Hematopoietic multipotent progenitor cell treated with erythropoietin and hydrocortisone succinate and interleukin-3 and kit ligand, for 6 days (in vitro differentiated cells): ENCODE results near the gene USF2.
"Not testable (repeated sequence)": the region's sequence is repeated elsewhere in the genome, so short reads cannot be mapped to it uniquely, and the experiment has no call there.

Experiments used
- DNase-seq: peaks from one replicate; pipeline ENCODE4 v3.0.0-alpha.2; 2015

The USF2 gene

GRCh38 chr19:35285465-35285864 lies 16.7 kb downstream of the USF2 start:
- not testable (repeated sequence) for DNase-seq

GRCh38 chr19:35286101-35286500 lies 17.3 kb downstream of the USF2 start:
- DNase-seq = not testable (repeated sequence)

- DNase-seq = no peak
These were observed 19.0 kb downstream of the USF2 start for GRCh38 chr19:35287713-35288112.

DNA sequence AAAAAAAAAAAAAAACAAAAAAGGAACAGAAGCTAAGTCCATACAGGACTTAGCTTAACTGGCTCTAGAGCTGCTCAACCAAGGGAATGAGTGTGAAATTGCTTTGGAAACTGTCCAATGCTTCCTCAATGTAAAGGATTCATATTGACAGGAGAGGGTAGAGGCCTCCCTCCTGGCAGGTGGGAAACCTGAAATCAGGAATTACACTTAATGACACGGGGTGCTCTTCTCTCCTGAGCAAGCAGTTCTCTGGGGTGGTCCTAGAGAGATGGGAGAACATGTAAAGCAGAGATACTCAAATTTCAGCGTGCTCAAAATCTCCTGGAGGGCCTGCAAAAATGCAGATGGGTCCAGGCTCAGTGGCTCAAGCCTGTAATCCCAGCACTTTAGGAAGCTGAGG lies 19.6 kb downstream of the USF2 start:
- no peak for DNase-seq

GRCh38 chr19:35288906-35289305 lies 20.1 kb downstream of the USF2 start:
- no peak for DNase-seq

GRCh38 chr19:35290381-35291127 lies 21.8 kb downstream of the USF2 start:
- no peak for DNase-seq

GRCh38 chr19:35291259-35291658 lies 22.5 kb downstream of the USF2 start:
- DNase-seq = no peak

- DNase-seq = no peak
These were observed 23.2 kb downstream of the USF2 start, which contains the start of gene MAG for GRCh38 chr19:35291916-35292315. TSS of gene MAG (plus strand) at chr19:35292161. CDS start at chr19:35295409, 3,248 bp downstream.

DNA sequence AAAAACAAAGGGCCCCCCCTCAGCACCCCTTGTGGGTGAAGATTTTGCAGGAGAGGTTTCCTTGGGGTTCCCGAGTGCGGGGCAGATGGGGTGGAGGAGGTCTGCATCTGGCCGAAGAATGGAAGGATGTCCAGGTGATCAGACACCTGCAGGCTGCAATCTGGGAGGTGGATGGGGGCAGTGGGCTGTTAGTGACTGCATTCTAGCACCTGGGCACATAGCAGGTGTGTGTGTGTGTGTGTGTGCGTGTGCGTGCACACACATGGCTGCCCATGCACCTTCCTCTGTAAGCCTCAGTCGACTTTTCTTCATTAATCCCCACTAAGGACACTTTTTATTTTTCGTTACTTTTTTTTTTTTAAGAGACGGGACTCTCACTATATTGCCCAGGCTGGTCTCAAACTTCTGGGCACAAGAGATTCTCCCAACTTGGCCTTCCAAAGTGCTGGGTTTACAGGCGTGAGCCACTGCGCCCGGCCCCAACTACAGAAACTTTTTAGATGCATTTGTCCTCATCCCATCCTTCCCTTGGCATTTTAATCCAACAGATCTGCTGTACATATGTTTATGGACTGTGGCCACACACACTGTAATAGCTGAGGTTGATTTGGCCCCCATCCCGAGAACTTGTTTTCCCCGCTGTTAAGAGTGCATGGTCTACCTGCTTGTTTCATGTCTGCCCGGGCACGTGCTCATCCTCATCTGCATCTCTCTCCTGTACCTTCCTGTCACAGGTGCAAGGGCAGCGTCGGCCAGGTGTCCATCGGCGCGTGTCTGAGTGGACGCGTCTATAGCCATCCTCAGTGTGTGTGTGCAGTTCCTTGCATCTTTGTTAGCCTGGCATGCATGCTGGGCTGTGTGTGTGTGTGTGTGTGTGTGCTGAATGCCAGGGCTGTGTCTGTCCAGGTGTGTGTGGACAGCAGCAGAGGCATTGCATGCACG lies 23.9 kb downstream of the USF2 start:
- DNase-seq = no peak

DNA sequence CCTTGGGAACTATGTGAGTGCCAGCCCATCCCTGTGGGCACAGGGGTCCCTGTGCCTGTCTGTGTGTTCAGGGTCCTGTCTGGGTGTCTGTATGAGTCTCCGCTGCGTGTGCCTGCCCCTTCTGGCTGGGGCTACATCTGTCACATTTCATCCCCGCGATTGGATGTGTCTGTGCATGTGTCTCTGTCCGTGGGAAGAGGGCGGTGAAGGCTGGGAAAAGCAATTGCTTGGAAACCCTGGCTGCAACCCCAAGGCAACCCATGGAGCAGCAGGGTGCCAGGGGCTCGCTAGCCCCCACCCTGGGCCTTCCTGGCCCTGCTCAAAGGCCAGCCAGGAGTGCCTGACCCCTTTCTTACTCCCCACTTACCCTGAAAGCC lies 24.6 kb downstream of the USF2 start:
- no peak for DNase-seq

GRCh38 chr19:35293808-35294207 lies 25.0 kb downstream of the USF2 start:
- no peak for DNase-seq

GRCh38 chr19:35294328-35294727 lies 25.6 kb downstream of the USF2 start:
- peak; percentile 49 for DNase-seq

- DNase-seq = no peak
These were observed 26.4 kb downstream of the USF2 start for GRCh38 chr19:35294859-35295791.

GRCh38 chr19:35295792-35296462 lies 27.2 kb downstream of the USF2 start:
- peak; percentile 31 for DNase-seq

DNA sequence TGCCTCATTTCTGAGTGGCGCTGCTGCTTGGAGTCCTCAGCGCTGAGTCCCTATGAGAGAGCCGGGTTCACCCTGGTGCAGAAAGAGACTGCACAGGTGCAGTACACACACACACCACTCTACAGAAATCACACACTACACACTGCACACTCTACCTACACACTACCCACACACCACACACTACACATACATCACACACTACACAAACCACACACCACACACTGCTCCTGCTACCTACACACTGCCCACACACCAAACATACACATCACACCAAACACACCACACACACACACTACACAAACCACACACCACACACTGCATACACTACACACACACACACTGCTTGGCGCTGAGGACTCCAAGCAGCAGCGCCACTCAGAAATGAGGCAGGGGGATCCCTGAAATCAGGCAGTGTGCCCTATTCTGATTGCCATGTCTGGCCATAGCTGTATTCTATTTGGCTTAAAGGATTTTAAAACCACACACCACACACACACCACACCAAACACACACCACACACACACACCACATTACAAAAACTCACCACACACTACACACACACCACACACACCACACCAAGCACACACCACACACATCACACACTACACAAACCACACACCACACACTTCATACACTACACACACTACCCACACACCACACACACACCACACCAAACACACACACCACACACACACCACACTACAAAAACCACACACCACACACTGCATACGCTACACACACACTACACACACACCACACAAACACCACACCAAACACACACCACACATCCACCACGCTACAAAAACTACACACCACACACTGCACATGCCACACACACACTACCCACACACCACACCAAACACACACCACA lies 28.1 kb downstream of the USF2 start:
- no peak for DNase-seq

GRCh38 chr19:35297515-35297848 lies 28.7 kb downstream of the USF2 start:
- no peak for DNase-seq

GRCh38 chr19:35297922-35298321 lies 29.2 kb downstream of the USF2 start:
- no peak for DNase-seq

- DNase-seq = no peak
These were observed 29.8 kb downstream of the USF2 start for GRCh38 chr19:35298561-35298972.

DNA sequence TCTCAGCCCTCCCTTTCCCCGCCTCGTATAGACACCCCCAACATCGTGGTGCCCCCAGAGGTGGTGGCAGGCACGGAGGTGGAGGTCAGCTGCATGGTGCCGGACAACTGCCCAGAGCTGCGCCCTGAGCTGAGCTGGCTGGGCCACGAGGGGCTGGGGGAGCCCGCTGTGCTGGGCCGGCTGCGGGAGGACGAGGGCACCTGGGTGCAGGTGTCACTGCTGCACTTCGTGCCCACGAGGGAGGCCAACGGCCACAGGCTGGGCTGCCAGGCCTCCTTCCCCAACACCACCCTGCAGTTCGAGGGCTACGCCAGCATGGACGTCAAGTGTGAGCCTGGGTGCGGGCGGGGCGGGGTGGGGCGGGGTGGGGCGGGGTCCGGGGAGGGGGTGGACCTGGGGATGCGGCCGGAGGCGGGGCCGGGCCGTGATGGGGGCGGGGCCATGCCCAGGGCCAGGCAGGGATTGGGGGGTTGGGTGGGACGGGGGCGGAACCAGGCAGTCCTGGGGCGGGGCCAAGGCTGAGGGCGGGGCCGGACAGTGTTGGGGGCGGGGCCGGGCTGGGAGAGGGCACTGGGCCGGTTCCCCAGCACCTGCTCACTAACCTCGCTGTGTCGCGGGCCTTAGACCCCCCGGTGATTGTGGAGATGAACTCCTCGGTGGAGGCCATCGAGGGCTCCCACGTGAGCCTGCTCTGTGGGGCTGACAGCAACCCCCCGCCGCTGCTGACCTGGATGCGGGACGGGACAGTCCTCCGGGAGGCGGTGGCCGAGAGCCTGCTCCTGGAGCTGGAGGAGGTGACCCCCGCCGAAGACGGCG lies 31.0 kb downstream of the USF2 start:
- peak; percentile 38 for DNase-seq

GRCh38 chr19:35300339-35300649 lies 31.5 kb downstream of the USF2 start:
- no peak for DNase-seq

DNA sequence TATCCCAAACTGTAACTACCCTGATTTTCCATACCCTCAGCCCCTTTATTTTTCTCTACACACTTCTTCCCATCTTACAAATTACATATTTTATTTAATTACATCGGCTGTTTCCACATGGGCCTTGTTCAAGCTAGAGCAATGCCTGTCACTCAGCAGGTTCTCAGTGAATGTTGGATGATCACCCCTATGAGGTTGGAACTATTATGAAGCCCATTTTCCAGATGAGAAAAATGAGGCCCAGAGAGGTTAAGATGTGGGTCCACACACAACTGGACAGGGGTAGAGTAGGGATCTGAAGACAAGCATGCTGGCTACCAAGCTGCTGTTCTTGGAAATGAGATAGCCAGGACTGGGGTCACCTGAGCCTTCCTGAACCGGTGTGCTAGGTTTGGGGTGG lies 33.2 kb downstream of the USF2 start:
- DNase-seq = no peak
